ENCODE measurements around the gene SNIP1.

- no peak for TF ChIP-seq CTCF (IDR thresholded peaks at IDR 0.05)
- TF ChIP-seq POLR2A (IDR thresholded peaks at IDR 0.05) = no peak
Observed at GRCh38 chr1:37567023-37567422, 12.9 kb upstream of the SNIP1 start.

Data from tibial nerve (tissue), 3 donors.